ENCODE measurements around the gene TMEM272. TPM values are rescaled to one million over a fixed set of nuclear protein-coding genes. Genes with fewer than 3 reads are reported as not detected.

TMEM272 gene
- total RNA-seq, 2 experiments from 2014 or later, result 0.18 to 0.32 TPM

DNA sequence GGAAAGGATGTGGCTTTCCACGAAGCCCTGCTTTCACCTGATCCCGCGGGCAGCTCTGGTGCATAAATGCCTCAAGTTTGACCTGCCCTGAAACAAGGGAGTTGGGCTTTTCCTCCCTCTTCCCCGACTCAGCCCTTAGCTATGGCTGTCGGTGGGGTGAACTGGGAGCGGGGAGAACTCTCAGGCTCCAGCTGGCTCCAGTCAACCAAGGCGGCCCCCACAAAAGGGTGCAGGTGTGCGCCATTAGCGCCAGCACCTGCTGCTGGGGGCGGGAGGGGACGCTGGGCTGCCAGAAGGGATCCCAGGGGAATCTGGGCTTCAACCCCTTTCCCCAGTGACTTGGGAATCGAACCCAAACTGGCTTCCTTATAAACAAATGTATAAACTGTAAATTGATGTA lies 33.9 kb downstream of the TMEM272 start:
- TF ChIP-seq, protein P1, sequence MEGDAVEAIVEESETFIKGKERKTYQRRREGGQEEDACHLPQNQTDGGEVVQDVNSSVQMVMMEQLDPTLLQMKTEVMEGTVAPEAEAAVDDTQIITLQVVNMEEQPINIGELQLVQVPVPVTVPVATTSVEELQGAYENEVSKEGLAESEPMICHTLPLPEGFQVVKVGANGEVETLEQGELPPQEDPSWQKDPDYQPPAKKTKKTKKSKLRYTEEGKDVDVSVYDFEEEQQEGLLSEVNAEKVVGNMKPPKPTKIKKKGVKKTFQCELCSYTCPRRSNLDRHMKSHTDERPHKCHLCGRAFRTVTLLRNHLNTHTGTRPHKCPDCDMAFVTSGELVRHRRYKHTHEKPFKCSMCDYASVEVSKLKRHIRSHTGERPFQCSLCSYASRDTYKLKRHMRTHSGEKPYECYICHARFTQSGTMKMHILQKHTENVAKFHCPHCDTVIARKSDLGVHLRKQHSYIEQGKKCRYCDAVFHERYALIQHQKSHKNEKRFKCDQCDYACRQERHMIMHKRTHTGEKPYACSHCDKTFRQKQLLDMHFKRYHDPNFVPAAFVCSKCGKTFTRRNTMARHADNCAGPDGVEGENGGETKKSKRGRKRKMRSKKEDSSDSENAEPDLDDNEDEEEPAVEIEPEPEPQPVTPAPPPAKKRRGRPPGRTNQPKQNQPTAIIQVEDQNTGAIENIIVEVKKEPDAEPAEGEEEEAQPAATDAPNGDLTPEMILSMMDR (IDR thresholded peaks at IDR 0.05), result no peak
- Mint-ChIP-seq H3K27ac (peak overlapping the region; percentile 55), H3K4me3 (no peak overlapping the region), H3K9me3 (no peaks in the 10 kb centered on the region), H3K27me3 (no peaks in the 10 kb centered on the region), H3K4me1 (ENCODE audit: low read depth) (peaks cover 48% of the 10 kb centered on the region), H3K36me3 (ENCODE audit: low read depth) (peaks cover 12% of the 10 kb centered on the region)
- DNase-seq, result no peak
- ATAC-seq, result no peak
- intact Hi-C loops (cut with micrococcal nuclease), result no loop called here
- ChIA-PET POLR2A (interaction anchor here (0.9 to 2.2 kb wide), 3 partner anchors 9 to 13 kb away, joined by 3 to 10 read pairs (median 3); no protein-coding TSS in a partner anchor), CTCF (interaction anchor here (1.1 to 3.8 kb wide), 3 partner anchors 16 to 39 kb away, joined by 3 to 22 read pairs (median 15); no protein-coding TSS in a partner anchor)

- H3K27ac Mint-ChIP-seq, result no peak overlapping the region
- ATAC-seq (no peak), DNase-seq (no peak)
- no peaks in the 10 kb centered on the region for H3K27me3 Mint-ChIP-seq
- peaks cover 44% of the 10 kb centered on the region for H3K4me1 Mint-ChIP-seq (ENCODE audit: low read depth)
- POLR2A ChIA-PET, result no interaction called here
- intact Hi-C loops (cut with micrococcal nuclease), result no loop called here
- TF ChIP-seq, protein P1 (IDR thresholded peaks at IDR 0.05), result no peak
- CTCF ChIA-PET, result no interaction called here
- no peak overlapping the region for H3K4me3 Mint-ChIP-seq
- no peaks in the 10 kb centered on the region for H3K9me3 Mint-ChIP-seq
- peaks cover 20% of the 10 kb centered on the region for H3K36me3 Mint-ChIP-seq (ENCODE audit: low read depth)
Observed at GRCh38 chr13:51808811-51809210, 36.2 kb downstream of the TMEM272 start.

DNA sequence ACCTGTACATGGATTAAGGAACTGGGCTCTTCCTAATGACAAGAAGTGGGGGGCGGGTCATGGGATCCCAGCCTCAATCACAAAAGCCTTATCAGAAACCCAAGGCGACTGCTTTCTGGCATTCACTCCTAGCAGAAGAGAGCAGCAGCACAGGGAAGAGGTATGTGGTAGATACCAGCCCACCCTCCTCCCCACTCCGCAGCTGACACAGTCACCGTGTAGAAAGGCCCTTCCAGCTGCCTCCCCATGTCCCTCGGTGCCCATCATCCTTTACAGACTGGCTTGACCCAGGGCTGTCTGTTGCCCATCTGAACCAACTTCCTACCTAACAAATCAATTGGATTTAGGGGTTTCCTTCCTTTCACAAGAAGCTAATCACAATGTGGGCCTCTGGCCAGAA lies 37.9 kb downstream of the TMEM272 start:
- H3K27ac Mint-ChIP-seq, result peak overlapping the region; percentile 1
- peaks cover 20% of the 10 kb centered on the region for H3K36me3 Mint-ChIP-seq (ENCODE audit: low read depth)
- TF ChIP-seq, protein P1 (IDR thresholded peaks at IDR 0.05), result no peak
- H3K4me3 Mint-ChIP-seq, result no peak overlapping the region
- peaks cover 47% of the 10 kb centered on the region for H3K4me1 Mint-ChIP-seq (ENCODE audit: low read depth)
- ChIA-PET POLR2A (no interaction called here), CTCF (interaction anchor here (0.7 to 3.4 kb wide), 2 partner anchors 8 to 15 kb away, joined by 3 to 53 read pairs; no protein-coding TSS in a partner anchor)
- no peaks in the 10 kb centered on the region for H3K9me3 Mint-ChIP-seq
- ATAC-seq (no peak), DNase-seq (no peak)
- H3K27me3 Mint-ChIP-seq, result no peaks in the 10 kb centered on the region
- intact Hi-C loops (cut with micrococcal nuclease), result no loop called here

- intact Hi-C loops (cut with micrococcal nuclease), result no loop called here
- H3K4me1 Mint-ChIP-seq (ENCODE audit: low read depth), result peaks cover 47% of the 10 kb centered on the region
- no peak for DNase-seq
Observed at GRCh38 chr13:51806566-51806965, 38.4 kb downstream of the TMEM272 start.

GRCh38 chr13:51805925-51806324 lies 39.1 kb downstream of the TMEM272 start:
- ChIA-PET CTCF (interaction anchor here (1.4 to 3.4 kb wide), 4 partner anchors 9 to 26 kb away, joined by 5 to 53 read pairs (median 6); no protein-coding TSS in a partner anchor), POLR2A (interaction anchor here (0.7 to 1.7 kb wide), 6 partner anchors 9 to 382 kb away, joined by 3 to 10 read pairs (median 4); partner anchors contain the start of gene INTS6)
- Mint-ChIP-seq H3K4me3 (peak overlapping the region; percentile 95), H3K9me3 (no peaks in the 10 kb centered on the region), H3K4me1 (ENCODE audit: low read depth) (peaks cover 46% of the 10 kb centered on the region), H3K27ac (peak overlapping the region; percentile 90), H3K27me3 (no peaks in the 10 kb centered on the region), H3K36me3 (ENCODE audit: low read depth) (peaks cover 17% of the 10 kb centered on the region)
- intact Hi-C loops (cut with micrococcal nuclease), result loop anchor here (2.0 kb wide), 1 partner anchor 17 kb away; no protein-coding TSS in a partner anchor
- TF ChIP-seq, protein P1 (IDR thresholded peaks at IDR 0.05), result no peak
- DNase-seq (no peak), ATAC-seq (no peak)

More at GRCh38 chr13:51806566-51806965, 38.4 kb downstream of the TMEM272 start:
- POLR2A ChIA-PET, result interaction anchor here (0.7 to 1.4 kb wide), 2 partner anchors 354 to 383 kb away, joined by 3 read pairs; partner anchors contain the start of gene INTS6
- no peak overlapping the region for H3K27ac Mint-ChIP-seq
- H3K27me3 Mint-ChIP-seq, result no peaks in the 10 kb centered on the region
- no peak overlapping the region for H3K4me3 Mint-ChIP-seq
- TF ChIP-seq, protein P1 (IDR thresholded peaks at IDR 0.05), result no peak
- H3K36me3 Mint-ChIP-seq (ENCODE audit: low read depth), result peaks cover 18% of the 10 kb centered on the region
- no peaks in the 10 kb centered on the region for H3K9me3 Mint-ChIP-seq
- CTCF ChIA-PET, result interaction anchor here (0.7 to 3.4 kb wide), 3 partner anchors 8 to 26 kb away, joined by 3 to 53 read pairs (median 5); no protein-coding TSS in a partner anchor
- no peak for ATAC-seq

All from activated CD8-positive, alpha-beta T cell treated with anti-CD3 and anti-CD28 coated beads for 36 hours (primary cell).